Large intestine (tissue), 3 donors: ENCODE data around the gene FAM83G. TPM values are rescaled to one million over a fixed set of nuclear protein-coding genes. Genes with fewer than 3 reads are reported as not detected.

Experiments
- DNase-seq, 2 donors: peaks; one replicate each; pipeline versions ENCODE4 v3.0.0 to v3.0.0-alpha.2; 2013
- H3K27ac ChIP-seq: one replicate; pipeline ENCODE4 v1.5.1; 2013; ENCODE audit warnings: low read length
- H3K27me3 ChIP-seq: 2 replicates; pipeline ENCODE4 v1.6.1; 2013; ENCODE audit warnings: low read length; ENCODE audit not compliant: control insufficient read depth, insufficient read depth
- H3K36me3 ChIP-seq: 2 replicates; pipeline ENCODE4 v1.6.1; 2013; ENCODE audit warnings: low read length; ENCODE audit not compliant: control insufficient read depth, insufficient read depth
- H3K4me1 ChIP-seq: one replicate; pipeline ENCODE4 v1.6.1; 2013; ENCODE audit warnings: low read length; ENCODE audit not compliant: control insufficient read depth, insufficient read depth
- H3K4me3 ChIP-seq: one replicate; pipeline ENCODE4 v1.5.1; 2013; ENCODE audit warnings: low read length
- H3K9me3 ChIP-seq: one replicate; pipeline ENCODE4 v1.6.1; 2013; ENCODE audit warnings: mild to moderate bottlenecking, low read depth, low read length, moderate library complexity; ENCODE audit not compliant: control insufficient read depth
- WGBS: methylation state at CpG from one replicate; pipeline ENCODE4 v1.1.5; 2013; ENCODE audit warnings: low lambda C conversion rate; ENCODE audit not compliant: insufficient coverage; 5-methylcytosine and 5-hydroxymethylcytosine counted together
- polyA plus RNA-seq: library from polyadenylated mRNA; unstranded; fragments of 120-200 nt; gene quantifications from one replicate; pipeline ENCODE4 v1.2.1, GENCODE V29; 2013

Gene FAM83G
- polyA plus RNA-seq, 1 donor: 35.6 TPM

- Histone ChIP-seq H3K4me3 (no peak within 1 kb of the TSS), H3K36me3 (no peaks in the 10 kb centered on the region), H3K9me3 (no peaks in the 10 kb centered on the region), H3K27ac (peak within 1 kb of the TSS; percentile 64), H3K4me1 (peaks cover 20% of the 10 kb centered on the region), H3K27me3 (no peaks in the 10 kb centered on the region)
- WGBS: no CpG with 5 or more reads among the region's 17 CpGs
- no peak for DNase-seq
Measured at GRCh38 chr17:18951941-18952842, 52.4 kb downstream of the FAM83G start, which contains the start of gene SLC5A10. TSS of gene SLC5A10 (plus strand) at chr17:18952165. CDS start at chr17:18952206, 41 bp downstream.

GRCh38 chr17:18950944-18951905 lies 53.3 kb downstream of the FAM83G start:
- peak; percentile 82 to 92 for DNase-seq
- no peaks in the 10 kb centered on the region for H3K27me3 ChIP-seq
- H3K27ac ChIP-seq: peak overlapping the region; percentile 64
- no CpG with 5 or more reads among the region's 34 CpGs for WGBS
- H3K4me1 ChIP-seq: peaks cover 20% of the 10 kb centered on the region
- no peak overlapping the region for H3K4me3 ChIP-seq
- H3K36me3 ChIP-seq: no peaks in the 10 kb centered on the region
- H3K9me3 ChIP-seq: no peaks in the 10 kb centered on the region

GRCh38 chr17:18950346-18950745 lies 54.2 kb downstream of the FAM83G start:
- WGBS: no CpG with 5 or more reads among the region's 4 CpGs
- no peaks in the 10 kb centered on the region for H3K27me3 ChIP-seq
- peak overlapping the region; percentile 64 for H3K27ac ChIP-seq

GRCh38 chr17:18949566-18949965 lies 55.0 kb downstream of the FAM83G start:
- DNase-seq: peak in 1 of 2 donors; percentile 64
- no CpG with 5 or more reads among the region's 6 CpGs for WGBS
- no peaks in the 10 kb centered on the region for H3K36me3 ChIP-seq
- peak overlapping the region; percentile 12 for H3K27ac ChIP-seq
- H3K4me1 ChIP-seq: peaks cover 20% of the 10 kb centered on the region
- H3K9me3 ChIP-seq: no peaks in the 10 kb centered on the region
- no peak overlapping the region for H3K4me3 ChIP-seq
- H3K27me3 ChIP-seq: no peaks in the 10 kb centered on the region

More at GRCh38 chr17:18950346-18950745, 54.2 kb downstream of the FAM83G start:
- H3K4me1 ChIP-seq: peaks cover 20% of the 10 kb centered on the region
- no peak for DNase-seq
- H3K4me3 ChIP-seq: no peak overlapping the region
- no peaks in the 10 kb centered on the region for H3K36me3 ChIP-seq
- no peaks in the 10 kb centered on the region for H3K9me3 ChIP-seq

GRCh38 chr17:18948476-18949006 lies 56.0 kb downstream of the FAM83G start:
- Histone ChIP-seq H3K4me1 (peaks cover 20% of the 10 kb centered on the region), H3K4me3 (no peak overlapping the region), H3K36me3 (no peaks in the 10 kb centered on the region), H3K27ac (no peak overlapping the region), H3K9me3 (no peaks in the 10 kb centered on the region), H3K27me3 (no peaks in the 10 kb centered on the region)
- DNase-seq: no peak
- WGBS: no CpG with 5 or more reads among the region's 8 CpGs

- WGBS: no CpG with 5 or more reads among the region's 6 CpGs
- Histone ChIP-seq H3K4me1 (peaks cover 20% of the 10 kb centered on the region), H3K27ac (no peak overlapping the region), H3K9me3 (no peaks in the 10 kb centered on the region), H3K4me3 (no peak overlapping the region), H3K36me3 (no peaks in the 10 kb centered on the region), H3K27me3 (no peaks in the 10 kb centered on the region)
- DNase-seq: no peak
Measured at GRCh38 chr17:18947866-18948265, 56.7 kb downstream of the FAM83G start.

- no CpG with 5 or more reads among the region's 2 CpGs for WGBS
- H3K4me3 ChIP-seq: no peak overlapping the region
- DNase-seq: no peak
Measured at GRCh38 chr17:18946536-18946935, 58.0 kb downstream of the FAM83G start.

GRCh38 chr17:18944646-18945045 lies 59.9 kb downstream of the FAM83G start:
- no peak overlapping the region for H3K4me3 ChIP-seq
- H3K9me3 ChIP-seq: no peaks in the 10 kb centered on the region
- DNase-seq: no peak
- no peak overlapping the region for H3K27ac ChIP-seq
- no peaks in the 10 kb centered on the region for H3K27me3 ChIP-seq
- 100% methylated on average over 1 of the region's 5 CpGs for WGBS
- peaks cover under 1% of the 10 kb centered on the region for H3K4me1 ChIP-seq
- H3K36me3 ChIP-seq: no peaks in the 10 kb centered on the region

More at GRCh38 chr17:18946536-18946935, 58.0 kb downstream of the FAM83G start:
- H3K4me1 ChIP-seq: peaks cover 18% of the 10 kb centered on the region
- H3K9me3 ChIP-seq: no peaks in the 10 kb centered on the region
- no peak overlapping the region for H3K27ac ChIP-seq
- H3K27me3 ChIP-seq: no peaks in the 10 kb centered on the region
- no peaks in the 10 kb centered on the region for H3K36me3 ChIP-seq

GRCh38 chr17:18938692-18939023 lies 65.9 kb downstream of the FAM83G start:
- Histone ChIP-seq H3K9me3 (no peaks in the 10 kb centered on the region), H3K36me3 (no peaks in the 10 kb centered on the region), H3K4me1 (no peaks in the 10 kb centered on the region), H3K4me3 (no peak overlapping the region), H3K27ac (no peak overlapping the region), H3K27me3 (no peaks in the 10 kb centered on the region)
- WGBS: no CpG with 5 or more reads among the region's 2 CpGs
- DNase-seq: no peak
